ENCODE data around the gene SOCS2.

- no peak for TF ChIP-seq CTCF (IDR thresholded peaks at IDR 0.05)
- no peak for TF ChIP-seq POLR2A (IDR thresholded peaks at IDR 0.05)
- no peak for TF ChIP-seq EP300 (IDR thresholded peaks at IDR 0.05)
- TF ChIP-seq POLR2AphosphoS5 (IDR thresholded peaks at IDR 0.05) = no peak
Measured at GRCh38 chr12:93589081-93589480, 16.6 kb downstream of the SOCS2 start.
